HL-60 (cell line): ENCODE data around the gene COQ8B.

Source experiments
- TF ChIP-seq, protein P1 (sequence below): IDR thresholded peaks from one replicate; pipeline ENCODE4 v1.5.1; 2011; ENCODE audit warnings: low read length, control low read depth, inconsistent platforms; ENCODE audit not compliant: insufficient read depth
- TF ChIP-seq, protein P2 (sequence below): IDR thresholded peaks from 2 replicates; pipeline ENCODE4 v1.6.1; 2012; ENCODE audit warnings: low read depth; ENCODE audit not compliant: insufficient replicate concordance

DNA sequence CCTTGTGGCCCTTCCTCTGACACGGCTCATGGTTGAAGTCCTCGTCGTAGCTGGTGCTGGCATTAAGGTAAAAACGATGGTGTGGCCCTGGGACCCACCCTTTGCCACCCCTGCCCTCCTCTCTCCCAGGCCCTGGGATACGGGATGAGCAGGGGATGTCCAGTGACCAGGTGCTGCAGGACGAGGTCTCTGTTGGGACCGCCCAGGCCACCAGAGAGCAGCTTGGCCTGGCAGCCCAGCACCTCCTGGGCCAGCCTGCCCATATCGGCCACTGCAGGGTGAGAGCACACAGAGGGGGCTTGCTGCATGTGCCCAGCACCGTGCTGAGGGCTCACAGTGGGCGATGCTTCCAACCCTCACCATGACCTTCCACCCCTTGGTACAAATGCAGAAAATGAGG lies 27.2 kb upstream of the COQ8B start:
- TF ChIP-seq, protein P1, sequence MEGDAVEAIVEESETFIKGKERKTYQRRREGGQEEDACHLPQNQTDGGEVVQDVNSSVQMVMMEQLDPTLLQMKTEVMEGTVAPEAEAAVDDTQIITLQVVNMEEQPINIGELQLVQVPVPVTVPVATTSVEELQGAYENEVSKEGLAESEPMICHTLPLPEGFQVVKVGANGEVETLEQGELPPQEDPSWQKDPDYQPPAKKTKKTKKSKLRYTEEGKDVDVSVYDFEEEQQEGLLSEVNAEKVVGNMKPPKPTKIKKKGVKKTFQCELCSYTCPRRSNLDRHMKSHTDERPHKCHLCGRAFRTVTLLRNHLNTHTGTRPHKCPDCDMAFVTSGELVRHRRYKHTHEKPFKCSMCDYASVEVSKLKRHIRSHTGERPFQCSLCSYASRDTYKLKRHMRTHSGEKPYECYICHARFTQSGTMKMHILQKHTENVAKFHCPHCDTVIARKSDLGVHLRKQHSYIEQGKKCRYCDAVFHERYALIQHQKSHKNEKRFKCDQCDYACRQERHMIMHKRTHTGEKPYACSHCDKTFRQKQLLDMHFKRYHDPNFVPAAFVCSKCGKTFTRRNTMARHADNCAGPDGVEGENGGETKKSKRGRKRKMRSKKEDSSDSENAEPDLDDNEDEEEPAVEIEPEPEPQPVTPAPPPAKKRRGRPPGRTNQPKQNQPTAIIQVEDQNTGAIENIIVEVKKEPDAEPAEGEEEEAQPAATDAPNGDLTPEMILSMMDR, result no peak
- TF ChIP-seq, protein P2, sequence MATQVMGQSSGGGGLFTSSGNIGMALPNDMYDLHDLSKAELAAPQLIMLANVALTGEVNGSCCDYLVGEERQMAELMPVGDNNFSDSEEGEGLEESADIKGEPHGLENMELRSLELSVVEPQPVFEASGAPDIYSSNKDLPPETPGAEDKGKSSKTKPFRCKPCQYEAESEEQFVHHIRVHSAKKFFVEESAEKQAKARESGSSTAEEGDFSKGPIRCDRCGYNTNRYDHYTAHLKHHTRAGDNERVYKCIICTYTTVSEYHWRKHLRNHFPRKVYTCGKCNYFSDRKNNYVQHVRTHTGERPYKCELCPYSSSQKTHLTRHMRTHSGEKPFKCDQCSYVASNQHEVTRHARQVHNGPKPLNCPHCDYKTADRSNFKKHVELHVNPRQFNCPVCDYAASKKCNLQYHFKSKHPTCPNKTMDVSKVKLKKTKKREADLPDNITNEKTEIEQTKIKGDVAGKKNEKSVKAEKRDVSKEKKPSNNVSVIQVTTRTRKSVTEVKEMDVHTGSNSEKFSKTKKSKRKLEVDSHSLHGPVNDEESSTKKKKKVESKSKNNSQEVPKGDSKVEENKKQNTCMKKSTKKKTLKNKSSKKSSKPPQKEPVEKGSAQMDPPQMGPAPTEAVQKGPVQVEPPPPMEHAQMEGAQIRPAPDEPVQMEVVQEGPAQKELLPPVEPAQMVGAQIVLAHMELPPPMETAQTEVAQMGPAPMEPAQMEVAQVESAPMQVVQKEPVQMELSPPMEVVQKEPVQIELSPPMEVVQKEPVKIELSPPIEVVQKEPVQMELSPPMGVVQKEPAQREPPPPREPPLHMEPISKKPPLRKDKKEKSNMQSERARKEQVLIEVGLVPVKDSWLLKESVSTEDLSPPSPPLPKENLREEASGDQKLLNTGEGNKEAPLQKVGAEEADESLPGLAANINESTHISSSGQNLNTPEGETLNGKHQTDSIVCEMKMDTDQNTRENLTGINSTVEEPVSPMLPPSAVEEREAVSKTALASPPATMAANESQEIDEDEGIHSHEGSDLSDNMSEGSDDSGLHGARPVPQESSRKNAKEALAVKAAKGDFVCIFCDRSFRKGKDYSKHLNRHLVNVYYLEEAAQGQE, result no peak
